ENCODE results near the gene HIGD2B. TPM values are rescaled to one million over a fixed set of nuclear protein-coding genes. Genes with fewer than 3 reads are reported as not detected.
A peak's percentile ranks its signal among the peaks of the same experiment; 100 is the strongest.
"Not testable (repeated sequence)": the region's sequence is repeated elsewhere in the genome, so short reads cannot be mapped to it uniquely, and the experiment has no call there.

HIGD2B gene, protein sequence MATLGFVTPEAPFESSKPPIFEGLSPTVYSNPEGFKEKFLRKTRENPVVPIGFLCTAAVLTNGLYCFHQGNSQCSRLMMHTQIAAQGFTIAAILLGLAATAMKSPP
- not detected for total RNA-seq
- long read RNA-seq, donor 1, result 0 reads
- long read RNA-seq, donor 2, result 0 reads

- peak; percentile 96 for DNase-seq (ENCODE audit: low spot score)
- intact Hi-C loops (cut with DNase I), result no loop called here
Observed at GRCh38 chr15:72685925-72686794, at the start of gene HIGD2B, which contains the start of gene BBS4. TSS of gene HIGD2B (minus strand) at chr15:72686182. CDS start at chr15:72676374, 9,808 bp downstream. TSS of gene BBS4 (plus strand) at chr15:72686207. CDS start at chr15:72686228, 21 bp downstream.

DNA sequence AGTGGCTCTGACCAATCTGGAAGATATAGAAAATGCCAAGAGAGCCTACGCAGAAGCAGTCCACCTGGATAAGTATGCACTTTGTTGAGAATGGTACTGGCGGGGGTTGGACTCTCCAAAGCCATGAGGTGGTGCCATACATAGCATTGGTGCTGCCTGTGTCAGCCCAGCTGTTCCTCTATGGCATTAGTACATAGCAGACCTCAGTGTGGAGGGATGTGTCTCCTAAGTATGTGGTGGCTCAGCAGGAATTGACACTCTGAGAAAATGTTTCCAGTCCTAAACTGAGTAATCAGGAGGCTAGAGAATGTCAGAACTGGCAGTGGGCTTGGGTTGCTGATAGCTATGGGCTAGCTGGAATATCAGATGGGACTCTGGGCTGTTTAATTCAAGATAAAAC lies 49.1 kb upstream of the HIGD2B start:
- DNase-seq (ENCODE audit: low spot score), result no peak
- intact Hi-C loops (cut with DNase I), result no loop called here

DNA sequence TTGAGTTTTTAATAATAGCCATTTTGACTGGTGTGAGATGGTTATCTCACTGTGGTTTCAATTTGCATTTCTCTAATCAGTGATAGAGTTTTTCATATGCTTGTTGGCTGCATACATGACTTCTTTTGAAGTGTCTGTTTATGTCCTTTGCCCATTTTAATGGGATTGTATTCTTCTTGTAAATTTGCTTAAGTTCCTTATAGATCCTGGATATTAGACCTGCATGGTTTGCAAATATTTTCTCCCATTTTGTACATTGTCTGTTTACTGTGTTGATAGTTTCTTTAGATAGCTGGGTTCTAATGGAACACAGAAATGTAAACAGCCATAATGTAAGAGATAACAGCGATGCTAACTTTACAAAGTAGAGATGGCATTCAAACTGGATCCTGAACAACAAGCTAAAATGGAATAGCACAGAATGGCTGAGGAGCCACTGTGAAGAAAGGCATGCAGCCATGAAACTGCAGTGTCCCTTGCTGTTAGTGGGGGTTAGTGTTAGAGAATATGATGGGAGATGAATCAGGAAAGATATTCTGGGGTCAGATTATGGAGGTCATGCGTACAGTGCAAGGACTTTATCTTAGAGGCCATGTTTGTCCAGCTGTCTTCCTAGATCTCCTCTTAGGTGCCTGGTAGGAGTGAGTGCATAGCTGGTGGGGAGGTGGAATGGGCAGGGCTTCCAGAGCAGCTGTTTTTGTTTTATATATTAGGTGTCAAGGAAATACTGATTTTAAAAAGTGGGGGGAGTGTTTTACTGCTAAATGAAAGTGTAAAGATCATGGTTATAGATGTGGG lies 48.2 kb upstream of the HIGD2B start:
- intact Hi-C loops (cut with DNase I), result no loop called here
- DNase-seq (ENCODE audit: low spot score), result no peak

GRCh38 chr15:72732516-72732915 lies 46.5 kb upstream of the HIGD2B start:
- DNase-seq (ENCODE audit: low spot score), result no peak
- intact Hi-C loops (cut with DNase I), result no loop called here

DNA sequence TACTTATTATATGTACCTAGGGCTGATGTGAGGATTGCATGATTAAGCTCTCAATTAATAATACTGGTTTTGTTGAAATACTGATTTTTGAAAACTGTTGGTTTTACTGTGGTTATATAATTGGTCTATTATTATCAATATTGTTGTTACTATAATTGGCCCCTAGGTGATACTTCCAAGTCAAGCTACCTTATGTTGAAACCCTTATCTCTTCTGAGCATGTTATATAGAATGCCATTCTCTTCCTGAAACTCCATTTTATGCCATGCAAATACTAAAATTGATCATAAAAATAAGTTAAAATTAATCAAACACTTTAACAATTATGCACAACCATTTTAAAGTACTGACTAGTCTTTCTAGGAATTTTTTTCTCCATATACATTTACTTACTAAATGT lies 46.1 kb upstream of the HIGD2B start:
- intact Hi-C loops (cut with DNase I), result no loop called here

DNA sequence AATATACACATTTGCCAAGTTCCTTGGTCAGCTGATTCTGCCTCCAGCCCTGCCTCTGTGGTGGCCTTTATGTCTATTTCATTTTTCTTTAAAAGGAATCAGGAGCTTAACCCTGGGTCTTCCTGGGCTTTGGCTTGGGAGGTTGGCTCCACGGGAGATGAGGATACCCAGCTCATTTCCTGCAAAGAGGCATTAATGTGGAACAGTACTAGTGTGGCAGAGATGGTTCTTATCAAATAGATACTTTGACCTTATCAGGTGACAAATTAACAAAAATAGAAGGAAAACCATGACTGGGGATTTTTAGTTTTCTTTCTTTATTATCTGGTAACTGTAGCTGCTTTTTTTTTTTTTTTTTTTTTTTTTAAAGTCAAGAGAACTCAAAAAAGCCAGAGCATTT lies 42.8 kb upstream of the HIGD2B start:
- no peak for DNase-seq (ENCODE audit: low spot score)
- intact Hi-C loops (cut with DNase I), result no loop called here

More for the DNA sequence above, 46.1 kb upstream of the HIGD2B start:
- no peak for DNase-seq (ENCODE audit: low spot score)

- DNase-seq (ENCODE audit: low spot score); intact Hi-C loops (cut with DNase I): not testable (repeated sequence)
Observed at GRCh38 chr15:72728249-72728648, 42.3 kb upstream of the HIGD2B start.

DNA sequence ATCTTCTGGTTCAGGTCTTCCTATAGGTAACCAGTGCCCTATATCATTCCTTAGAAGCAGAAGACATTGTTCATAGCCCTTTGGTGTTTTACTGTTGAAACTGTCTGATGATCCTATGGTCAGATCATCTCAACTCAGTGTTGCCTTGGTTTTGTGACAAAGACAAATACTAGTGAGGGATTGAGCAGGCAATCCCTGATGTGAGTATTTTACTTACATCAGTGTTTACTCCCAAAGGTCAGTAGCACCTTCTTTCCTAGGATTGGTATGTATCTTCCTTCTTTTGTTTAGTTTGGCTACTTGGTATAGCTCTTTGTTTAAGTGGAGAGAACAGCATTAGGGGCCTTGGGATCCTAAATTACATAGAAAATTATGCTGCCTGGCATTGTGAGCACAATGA lies 41.2 kb upstream of the HIGD2B start:
- DNase-seq (ENCODE audit: low spot score), result no peak
- intact Hi-C loops (cut with DNase I), result no loop called here

GRCh38 chr15:72725851-72726250 lies 39.9 kb upstream of the HIGD2B start:
- DNase-seq (ENCODE audit: low spot score); intact Hi-C loops (cut with DNase I): not testable (repeated sequence)

DNA sequence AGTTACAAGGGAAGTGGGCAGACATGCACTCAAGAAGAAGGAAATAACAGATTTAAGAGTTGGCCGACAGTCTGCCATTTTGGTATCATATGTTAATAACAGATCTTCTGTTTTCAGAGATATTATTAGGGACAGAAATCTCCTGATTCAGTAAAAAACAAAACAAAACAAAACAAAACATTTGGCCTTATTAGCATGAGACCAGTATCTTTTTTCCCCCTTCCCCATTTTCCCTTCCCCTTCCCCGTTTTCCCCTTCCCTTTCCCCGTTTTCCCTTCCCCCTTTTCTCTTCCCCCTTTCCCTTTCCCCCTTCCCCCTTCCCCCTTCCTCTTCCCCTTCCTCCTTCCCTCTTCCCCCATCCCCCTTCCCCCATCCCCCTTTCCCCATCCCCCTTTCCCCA lies 39.5 kb upstream of the HIGD2B start:
- no peak for DNase-seq (ENCODE audit: low spot score)
- intact Hi-C loops (cut with DNase I), result no loop called here

DNA sequence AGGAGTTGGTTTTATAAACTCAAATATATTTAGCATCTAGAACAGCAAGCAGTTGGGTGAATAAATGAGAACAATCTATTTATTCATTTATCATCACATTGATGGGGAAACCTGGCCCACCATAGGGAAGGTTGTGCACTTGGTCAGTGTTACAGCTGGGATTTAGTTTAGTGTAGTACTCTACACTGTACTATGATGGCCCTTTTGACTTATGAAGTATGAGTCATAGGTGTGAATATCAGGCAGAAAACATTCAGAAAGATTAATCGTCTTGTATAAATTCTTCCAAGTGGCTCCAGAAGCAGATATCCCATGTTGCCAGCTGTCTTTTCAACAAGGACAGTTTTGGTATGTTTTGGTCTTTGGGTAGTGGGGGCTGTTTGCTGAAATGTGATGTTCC lies 38.0 kb upstream of the HIGD2B start:
- DNase-seq (ENCODE audit: low spot score), result no peak
- intact Hi-C loops (cut with DNase I), result no loop called here

GRCh38 chr15:72722071-72722696 lies 36.2 kb upstream of the HIGD2B start:
- DNase-seq (ENCODE audit: low spot score), result peak; percentile 84
- intact Hi-C loops (cut with DNase I), result no loop called here

- not testable (repeated sequence) for DNase-seq (ENCODE audit: low spot score)
- intact Hi-C loops (cut with DNase I), result loop anchor here in 1 of 2 donors (2.0 kb wide), 1 partner anchor 36 kb away; no protein-coding TSS in a partner anchor
Observed at GRCh38 chr15:72708551-72709303, 22.7 kb upstream of the HIGD2B start.

GRCh38 chr15:72706266-72706665 lies 20.3 kb upstream of the HIGD2B start:
- no peak for DNase-seq (ENCODE audit: low spot score)
- intact Hi-C loops (cut with DNase I), result no loop called here

DNA sequence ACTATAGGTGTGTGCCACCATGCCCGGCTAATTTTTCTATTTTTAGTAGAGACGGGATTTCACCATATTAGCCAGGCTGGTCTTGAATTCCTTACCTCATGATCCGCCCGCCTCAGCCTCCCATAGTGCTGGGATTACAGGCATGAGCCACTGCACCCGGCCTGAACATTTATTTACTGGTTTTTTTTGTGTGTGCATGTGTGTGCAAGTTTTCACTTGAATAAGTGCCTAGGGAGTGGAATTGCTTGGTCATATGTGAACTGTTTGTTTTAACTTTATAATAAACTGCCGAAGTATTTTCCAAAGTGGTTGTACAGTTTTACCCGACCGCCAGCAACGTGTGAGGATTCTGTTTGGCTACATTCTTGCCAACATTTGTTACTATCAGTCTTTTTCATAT lies 14.1 kb upstream of the HIGD2B start:
- intact Hi-C loops (cut with DNase I), result no loop called here

DNA sequence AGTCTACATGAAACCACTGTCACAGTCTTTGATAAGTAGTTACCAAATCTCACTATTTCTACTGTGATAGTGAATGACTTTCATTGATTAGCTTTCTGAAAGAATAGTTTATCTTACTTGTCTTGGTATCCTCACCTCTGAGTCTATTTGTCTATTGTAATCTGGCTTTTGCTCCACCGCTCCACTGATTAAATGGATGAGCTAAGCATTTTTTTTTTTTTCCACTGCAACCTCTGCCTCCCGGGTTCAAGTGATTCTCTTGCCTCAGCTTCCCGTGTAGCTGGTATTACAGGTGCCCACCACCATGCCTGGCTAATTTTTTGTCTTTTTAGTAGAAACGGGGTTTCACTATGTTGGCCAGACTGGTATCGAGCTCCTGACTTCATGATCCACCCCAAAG lies 13.0 kb upstream of the HIGD2B start:
- no peak for DNase-seq (ENCODE audit: low spot score)
- intact Hi-C loops (cut with DNase I), result no loop called here

More for the DNA sequence above, 14.1 kb upstream of the HIGD2B start:
- no peak for DNase-seq (ENCODE audit: low spot score)

DNA sequence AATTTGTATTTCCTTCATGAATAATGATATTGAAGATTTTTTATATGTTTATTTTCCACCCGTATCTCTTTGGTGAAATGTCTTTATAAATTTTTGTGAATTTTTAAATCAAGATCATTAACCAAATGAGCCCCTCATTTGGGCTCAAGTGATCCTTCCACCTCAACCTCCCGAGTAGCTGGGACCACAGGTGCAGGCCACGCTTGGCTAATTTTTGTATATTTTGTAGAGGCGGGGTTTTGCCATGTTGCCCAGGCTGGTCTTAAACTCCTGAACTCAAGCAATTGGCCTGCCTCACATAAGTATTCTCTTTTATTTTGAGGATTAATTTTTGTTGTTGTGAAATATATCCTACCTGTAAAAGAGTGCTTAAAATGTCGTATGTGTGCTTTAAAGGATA lies 5.0 kb upstream of the HIGD2B start:
- no peak for DNase-seq (ENCODE audit: low spot score)
- intact Hi-C loops (cut with DNase I), result no loop called here

DNA sequence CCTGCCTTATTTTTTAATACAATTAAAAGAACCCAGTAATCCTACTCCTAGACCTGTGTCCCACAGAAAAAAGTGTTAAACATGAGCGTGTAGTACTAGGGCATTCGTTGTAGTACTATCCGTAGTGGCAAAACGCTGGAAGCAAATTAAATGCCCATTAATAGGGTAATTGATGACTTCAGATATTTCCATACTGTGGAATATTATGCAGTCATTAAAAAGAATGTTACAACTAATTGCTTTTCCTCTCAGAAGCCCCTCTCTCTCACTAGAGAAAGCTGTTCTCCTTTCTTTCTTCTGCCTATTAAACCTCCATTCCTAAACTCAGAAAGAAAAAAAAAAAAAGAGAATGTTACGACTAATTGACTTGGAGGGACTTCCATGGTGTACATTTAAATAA lies 2.7 kb upstream of the HIGD2B start:
- intact Hi-C loops (cut with DNase I), result no loop called here
- no peak for DNase-seq (ENCODE audit: low spot score)

All from posterior vena cava (tissue), 2 donors.